ENCODE data around the gene ZNF738.
"Not testable (repeated sequence)": the region's sequence is repeated elsewhere in the genome, so short reads cannot be mapped to it uniquely, and the experiment has no call there.

Gene ZNF738

GRCh38 chr19:21358768-21359451, at the start of gene ZNF738:
ZNF738 (plus strand) TSS chr19:21359000; CDS start chr19:21359141, 141 bp downstream.
- peak; percentile 87 for DNase-seq

- DNase-seq, result not testable (repeated sequence)
Measured at GRCh38 chr19:21312807-21313206, 46.0 kb upstream of the ZNF738 start.

- no peak for DNase-seq
Measured at GRCh38 chr19:21314676-21315075, 44.1 kb upstream of the ZNF738 start.

- peak; percentile 12 for DNase-seq
Measured at GRCh38 chr19:21317821-21318220, 41.0 kb upstream of the ZNF738 start.

- DNase-seq, result no peak
Measured at GRCh38 chr19:21321134-21321533, 37.7 kb upstream of the ZNF738 start.

GRCh38 chr19:21321996-21322395, 36.8 kb upstream of the ZNF738 start:
- DNase-seq, result no peak

- no peak for DNase-seq
Measured at GRCh38 chr19:21322528-21322927, 36.3 kb upstream of the ZNF738 start.

- DNase-seq, result no peak
Measured at GRCh38 chr19:21323000-21323399, 35.8 kb upstream of the ZNF738 start.

GRCh38 chr19:21326169-21326568, 32.6 kb upstream of the ZNF738 start:
- DNase-seq, result no peak

GRCh38 chr19:21328406-21328805, 30.4 kb upstream of the ZNF738 start:
- no peak for DNase-seq

- DNase-seq, result peak; percentile 74
Measured at GRCh38 chr19:21328885-21329605, 29.8 kb upstream of the ZNF738 start, which contains the start of gene ZNF708. ZNF708 (minus strand) TSS chr19:21329410; CDS start chr19:21329212, 198 bp downstream.

- no peak for DNase-seq
Measured at GRCh38 chr19:21335721-21336120, 23.1 kb upstream of the ZNF738 start.

- not testable (repeated sequence) for DNase-seq
Measured at GRCh38 chr19:21344841-21345240, 14.0 kb upstream of the ZNF738 start.

GRCh38 chr19:21352830-21353229, 6.0 kb upstream of the ZNF738 start:
- no peak for DNase-seq

- no peak for DNase-seq
Measured at GRCh38 chr19:21362291-21362690, 3.5 kb downstream of the ZNF738 start.

GRCh38 chr19:21383980-21384582, 25.3 kb downstream of the ZNF738 start:
- no peak for DNase-seq

GRCh38 chr19:21396121-21396520, 37.3 kb downstream of the ZNF738 start:
- no peak for DNase-seq

GRCh38 chr19:21396893-21397572, 38.2 kb downstream of the ZNF738 start, which contains the start of gene ZNF493:
ZNF493 (plus strand) TSS chr19:21397133; CDS start chr19:21397238, 105 bp downstream.
- peak; percentile 95 for DNase-seq

GRCh38 chr19:21398851-21399250, 40.1 kb downstream of the ZNF738 start:
- DNase-seq, result no peak

- DNase-seq, result no peak
Measured at GRCh38 chr19:21402303-21402985, 43.6 kb downstream of the ZNF738 start.

GRCh38 chr19:21410166-21410565, 51.4 kb downstream of the ZNF738 start:
- no peak for DNase-seq

- no peak for DNase-seq
Measured at GRCh38 chr19:21422244-21422643, 63.4 kb downstream of the ZNF738 start.
